Thyroid gland (tissue), 4 donors: ENCODE data around the gene SYN1. TPM values are rescaled to one million over a fixed set of nuclear protein-coding genes. Genes with fewer than 3 reads are reported as not detected.

ENCODE experiments used
- DNase-seq, 2 donors: peaks; one replicate each; pipeline ENCODE4 v3.0.0-alpha.2; 2019
- H3K27ac ChIP-seq, 3 donors: fragments of 200-600 bp; sonication (generic); 1 replicate in 2 of 3; 2 replicates in 1 of 3; pipeline ENCODE4 v1.5.1; 2016 to 2019; ENCODE audit warnings: mild to moderate bottlenecking in 1 of 3, moderate library complexity in 1 of 3
- H3K27me3 ChIP-seq: fragments of 200-600 bp; sonication (generic); one replicate; pipeline ENCODE4 v1.5.1; 2019
- H3K36me3 ChIP-seq, 2 donors: fragments of 200-600 bp; sonication (generic); one replicate each; pipeline ENCODE4 v1.5.1; 2016 to 2019
- H3K4me1 ChIP-seq, 2 donors: fragments of 200-600 bp; sonication (generic); one replicate each; pipeline ENCODE4 v1.5.1; 2017 to 2019
- H3K4me3 ChIP-seq, 3 donors: fragments of 200-600 bp; sonication (generic); replicated peaks in 1 of 3; 1 replicate in 2 of 3; 2 replicates in 1 of 3; pipeline ENCODE4 v1.5.1; 2016; ENCODE audit warnings: mild to moderate bottlenecking in 1 of 3
- H3K9me3 ChIP-seq: fragments of 200-600 bp; sonication (generic); one replicate; pipeline ENCODE4 v1.5.1; 2017
- CTCF ChIP-seq, 6 experiments: fragments of 200-600 bp in 3 of 6; fragments of 450-650 bp in 3 of 6; sonication (generic) in 3 of 6; IDR thresholded peaks; one replicate each; pipeline ENCODE4 v1.5.1; 2016 to 2019; ENCODE audit warnings: antibody characterized with exemption in 6 of 6, mild to moderate bottlenecking in 2 of 6, inconsistent platforms in 1 of 6, moderate library complexity in 1 of 6
- POLR2A ChIP-seq, 2 donors: fragments of 450-650 bp; IDR thresholded peaks; one replicate each; pipeline ENCODE4 v1.6.1; 2017; ENCODE audit warnings: antibody characterized with exemption in 2 of 2, mild to moderate bottlenecking in 2 of 2, moderate library complexity in 1 of 2
- WGBS, 2 donors: methylation state at CpG; one replicate each; pipeline ENCODE4 v1.1.5; 2017; 5-methylcytosine and 5-hydroxymethylcytosine counted together
- intact Hi-C: fragments of 100-400 bp; cut with DNase I; formaldehyde crosslinking; loops from one replicate; pipeline ENCODE4 v1.15.1; 2023
- total RNA-seq, 4 donors: library from RNA; depleted of rRNA; stranded (reverse); fragments of >200 nt; gene quantifications; one replicate each; pipeline ENCODE4 v1.2.3, GENCODE V29; 2016

The SYN1 gene
- total RNA-seq, 4 donors from 2014 or later, result 0.13 to 0.15 TPM; not detected in 2

GRCh38 chrX:47578692-47579091, 41.0 kb downstream of the SYN1 start:
- intact Hi-C loops, result no loop called here
- Histone ChIP-seq H3K27me3 (no peaks in the 10 kb centered on the region), H3K4me1 (peaks cover 0 to 8% of the 10 kb centered on the region in 2 donors), H3K27ac (no peak overlapping the region), H3K36me3 (no peaks in the 10 kb centered on the region), H3K4me3 (no peak overlapping the region), H3K9me3 (no peaks in the 10 kb centered on the region)
- 42 to 63% methylated on average over 2 to 10 of the region's 16 CpGs for WGBS, 2 donors
- no peak for TF ChIP-seq CTCF (IDR thresholded peaks at IDR 0.05)
- TF ChIP-seq POLR2A (IDR thresholded peaks at IDR 0.05), result no peak
- DNase-seq, result no peak

GRCh38 chrX:47577901-47578300, 41.8 kb downstream of the SYN1 start:
- no peak overlapping the region for H3K4me3 ChIP-seq
- TF ChIP-seq POLR2A (IDR thresholded peaks at IDR 0.05) (no peak), CTCF (IDR thresholded peaks at IDR 0.05) (no peak)
- H3K27me3 ChIP-seq, result no peaks in the 10 kb centered on the region
- no peak for DNase-seq
- H3K27ac ChIP-seq, result no peak overlapping the region
- no peaks in the 10 kb centered on the region for H3K36me3 ChIP-seq
- no peaks in the 10 kb centered on the region for H3K9me3 ChIP-seq
- WGBS, 2 donors, result 80% methylated on average over 1 of the region's 3 CpGs
- H3K4me1 ChIP-seq, result peaks cover 0 to 13% of the 10 kb centered on the region in 2 donors
- intact Hi-C loops, result no loop called here

GRCh38 chrX:47577424-47577823, 42.2 kb downstream of the SYN1 start:
- no peak for TF ChIP-seq POLR2A (IDR thresholded peaks at IDR 0.05)
- no peak for TF ChIP-seq CTCF (IDR thresholded peaks at IDR 0.05)
- Histone ChIP-seq H3K36me3 (no peaks in the 10 kb centered on the region), H3K4me1 (peaks cover 0 to 13% of the 10 kb centered on the region in 2 donors), H3K4me3 (no peak overlapping the region), H3K9me3 (no peaks in the 10 kb centered on the region), H3K27ac (no peak overlapping the region), H3K27me3 (no peaks in the 10 kb centered on the region)
- 60% methylated on average over 2 of the region's 9 CpGs; no CpG with 5 or more reads in 1 of the 2 donors for WGBS, 2 donors
- intact Hi-C loops, result no loop called here
- DNase-seq, result no peak

GRCh38 chrX:47576021-47576898, 43.4 kb downstream of the SYN1 start:
- peaks cover 0 to 13% of the 10 kb centered on the region in 2 donors for H3K4me1 ChIP-seq
- WGBS, 2 donors, result 94 to 98% methylated on average over 7 to 16 of the region's 20 CpGs
- no peak overlapping the region for H3K4me3 ChIP-seq
- H3K9me3 ChIP-seq, result no peaks in the 10 kb centered on the region
- no peak overlapping the region for H3K27ac ChIP-seq
- TF ChIP-seq CTCF (IDR thresholded peaks at IDR 0.05) (no peak), POLR2A (IDR thresholded peaks at IDR 0.05) (no peak)
- peaks cover 0 to 6% of the 10 kb centered on the region in 2 donors for H3K36me3 ChIP-seq
- intact Hi-C loops, result no loop called here
- no peak for DNase-seq
- H3K27me3 ChIP-seq, result no peaks in the 10 kb centered on the region
